Gastroesophageal sphincter (tissue), 4 donors: ENCODE data around the gene CGNL1. TPM values are rescaled to one million over a fixed set of nuclear protein-coding genes. Genes with fewer than 3 reads are reported as not detected.

Source experiments
- ATAC-seq: fragments of 150-250 bp; one replicate; pipeline ENCODE4 v1.9.1; 2016; ENCODE audit warnings: mild to moderate bottlenecking, moderate library complexity
- H3K27ac ChIP-seq, 4 donors: fragments of 200-600 bp; sonication (generic) in 3 of 4; 1 replicate in 3 of 4; 2 replicates in 1 of 4; pipeline ENCODE4 v1.5.1; 2016 to 2019
- H3K27me3 ChIP-seq: fragments of 200-600 bp; sonication (generic); one replicate; pipeline ENCODE4 v1.5.1; 2019
- H3K36me3 ChIP-seq, 2 donors: fragments of 200-600 bp; sonication (generic); one replicate each; pipeline ENCODE4 v1.5.1; 2019; ENCODE audit warnings: control low read depth in 1 of 2
- H3K4me1 ChIP-seq, 3 donors: fragments of 200-600 bp; sonication (generic); 1 replicate in 2 of 3; 2 replicates in 1 of 3; pipeline ENCODE4 v1.5.1; 2016 to 2019; ENCODE audit warnings: control low read depth in 2 of 3
- H3K4me3 ChIP-seq, 2 donors: fragments of 200-600 bp; sonication (generic); one replicate each; pipeline ENCODE4 v1.5.1; 2019; ENCODE audit warnings: mild to moderate bottlenecking in 1 of 2, moderate library complexity in 1 of 2
- H3K9me3 ChIP-seq, 3 donors: fragments of 200-600 bp; sonication (generic); one replicate each; pipeline ENCODE4 v1.5.1; 2017 to 2019; ENCODE audit warnings: control low read depth in 2 of 3
- CTCF ChIP-seq, 4 experiments: fragments of 200-600 bp in 2 of 4; fragments of 450-650 bp in 2 of 4; sonication (generic) in 1 of 4; IDR thresholded peaks; one replicate each; pipeline ENCODE4 v1.5.1; 2017 to 2019; ENCODE audit warnings: antibody characterized with exemption in 4 of 4, mild to moderate bottlenecking in 2 of 4, moderate library complexity in 2 of 4
- EP300 ChIP-seq: sonication (generic); formaldehyde crosslinking; IDR thresholded peaks from one replicate; pipeline ENCODE4 v1.6.1; 2017; ENCODE audit warnings: antibody characterized with exemption, mild to moderate bottlenecking
- POLR2A ChIP-seq, 2 donors: fragments of 450-650 bp; IDR thresholded peaks; one replicate each; pipeline ENCODE4 v1.6.1; 2017; ENCODE audit warnings: antibody characterized with exemption in 2 of 2, mild to moderate bottlenecking in 2 of 2, moderate library complexity in 1 of 2
- POLR2AphosphoS5 ChIP-seq: sonication (generic); formaldehyde crosslinking; IDR thresholded peaks from one replicate; pipeline ENCODE4 v1.6.1; 2017; ENCODE audit warnings: antibody characterized with exemption
- WGBS, 2 donors: methylation state at CpG; one replicate each; pipeline ENCODE4 v1.1.5; 2018; ENCODE audit warnings: low coverage in 1 of 2; 5-methylcytosine and 5-hydroxymethylcytosine counted together
- total RNA-seq, 4 donors: library from RNA; depleted of rRNA; stranded (reverse); fragments of >200 nt; gene quantifications; one replicate each; pipeline ENCODE4 v1.1.0, GENCODE V29; 2016

The CGNL1 gene
- total RNA-seq, 4 donors from 2014 or later = 8.5 to 36.4 (median 16.7) TPM

DNA sequence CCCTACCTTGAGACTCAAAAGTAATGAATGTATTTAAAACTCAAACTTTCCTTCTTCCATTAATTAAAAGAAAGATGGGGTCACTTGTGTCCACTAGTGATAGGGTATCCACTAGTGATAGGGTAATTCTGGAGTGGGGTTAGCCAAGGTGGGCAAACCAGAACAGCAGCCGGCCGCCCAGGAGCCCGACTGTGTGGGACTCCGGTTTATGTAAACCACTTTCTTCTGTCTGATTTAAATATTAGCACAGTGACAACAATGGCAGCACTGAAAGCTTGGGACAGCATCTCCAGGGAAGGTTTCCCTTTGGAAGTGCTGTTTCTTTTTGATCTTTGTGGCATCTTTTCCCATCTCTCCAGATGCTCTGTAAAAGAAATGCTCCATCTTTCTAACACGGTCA lies 216.1 kb downstream of the CGNL1 start:
- WGBS, 2 donors = 59 to 83% methylated on average over 4 to 5 of the region's 5 CpGs
- no peaks in the 10 kb centered on the region for H3K36me3 ChIP-seq
- H3K4me1 ChIP-seq = peaks cover 5 to 72% (median 10%) of the 10 kb centered on the region in 3 donors
- TF ChIP-seq POLR2AphosphoS5 = no peak
- TF ChIP-seq EP300 = no peak
- TF ChIP-seq CTCF (IDR thresholded peaks at IDR 0.05) = no peak
- TF ChIP-seq POLR2A (IDR thresholded peaks at IDR 0.05) = no peak
- no peak for ATAC-seq
- no peaks in the 10 kb centered on the region for H3K27me3 ChIP-seq
- H3K27ac ChIP-seq = peak overlapping the region; percentile 66 to 94 (median 91)
- H3K4me3 ChIP-seq = peak overlapping the region; percentile 56 to 75
- H3K9me3 ChIP-seq = no peaks in the 10 kb centered on the region

- WGBS, 2 donors = 83% methylated on average over 5 of the region's 5 CpGs; no CpG with 5 or more reads in 1 of the 2 donors
- H3K4me3 ChIP-seq = peak overlapping the region; percentile 56 to 75
- peak overlapping the region; percentile 66 to 94 (median 91) for H3K27ac ChIP-seq
Observed at GRCh38 chr15:57592836-57593420, 216.6 kb downstream of the CGNL1 start.

DNA sequence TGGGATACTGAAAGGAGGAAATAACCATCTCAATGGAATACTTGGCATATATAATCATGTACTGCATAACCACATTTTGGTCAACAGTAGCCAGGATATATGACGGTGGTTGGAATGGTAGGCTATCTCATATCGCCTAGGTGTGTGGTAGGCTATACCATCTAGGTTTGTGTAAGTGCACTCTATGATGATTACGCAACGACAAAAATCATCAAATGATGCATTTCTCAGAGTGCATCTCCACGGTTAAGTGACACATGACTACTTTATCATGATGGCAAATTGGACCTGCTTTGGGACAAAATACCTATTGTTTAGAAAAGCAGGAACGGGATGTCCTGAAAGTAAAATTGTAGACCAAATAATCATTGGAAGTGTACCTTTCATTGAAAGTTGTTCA lies 218.2 kb downstream of the CGNL1 start:
- ATAC-seq = no peak
- TF ChIP-seq EP300 (no peak), POLR2A (IDR thresholded peaks at IDR 0.05) (no peak), POLR2AphosphoS5 (no peak), CTCF (IDR thresholded peaks at IDR 0.05) (no peak)
- Histone ChIP-seq H3K4me3 (peak overlapping the region in 1 of 2 donors; percentile 75), H3K36me3 (no peaks in the 10 kb centered on the region), H3K4me1 (peaks cover 15 to 92% (median 16%) of the 10 kb centered on the region in 3 donors), H3K27ac (peak overlapping the region; percentile 66 to 94 (median 91)), H3K27me3 (no peaks in the 10 kb centered on the region), H3K9me3 (no peaks in the 10 kb centered on the region)
- WGBS, 2 donors = 88 to 92% methylated on average over 6 of the region's 6 CpGs

More at GRCh38 chr15:57592836-57593420, 216.6 kb downstream of the CGNL1 start:
- ATAC-seq = no peak
- H3K36me3 ChIP-seq = no peaks in the 10 kb centered on the region
- H3K27me3 ChIP-seq = no peaks in the 10 kb centered on the region
- H3K9me3 ChIP-seq = no peaks in the 10 kb centered on the region
- TF ChIP-seq POLR2A (IDR thresholded peaks at IDR 0.05) (no peak), CTCF (IDR thresholded peaks at IDR 0.05) (no peak)
- H3K4me1 ChIP-seq = peaks cover 8 to 77% (median 10%) of the 10 kb centered on the region in 3 donors

DNA sequence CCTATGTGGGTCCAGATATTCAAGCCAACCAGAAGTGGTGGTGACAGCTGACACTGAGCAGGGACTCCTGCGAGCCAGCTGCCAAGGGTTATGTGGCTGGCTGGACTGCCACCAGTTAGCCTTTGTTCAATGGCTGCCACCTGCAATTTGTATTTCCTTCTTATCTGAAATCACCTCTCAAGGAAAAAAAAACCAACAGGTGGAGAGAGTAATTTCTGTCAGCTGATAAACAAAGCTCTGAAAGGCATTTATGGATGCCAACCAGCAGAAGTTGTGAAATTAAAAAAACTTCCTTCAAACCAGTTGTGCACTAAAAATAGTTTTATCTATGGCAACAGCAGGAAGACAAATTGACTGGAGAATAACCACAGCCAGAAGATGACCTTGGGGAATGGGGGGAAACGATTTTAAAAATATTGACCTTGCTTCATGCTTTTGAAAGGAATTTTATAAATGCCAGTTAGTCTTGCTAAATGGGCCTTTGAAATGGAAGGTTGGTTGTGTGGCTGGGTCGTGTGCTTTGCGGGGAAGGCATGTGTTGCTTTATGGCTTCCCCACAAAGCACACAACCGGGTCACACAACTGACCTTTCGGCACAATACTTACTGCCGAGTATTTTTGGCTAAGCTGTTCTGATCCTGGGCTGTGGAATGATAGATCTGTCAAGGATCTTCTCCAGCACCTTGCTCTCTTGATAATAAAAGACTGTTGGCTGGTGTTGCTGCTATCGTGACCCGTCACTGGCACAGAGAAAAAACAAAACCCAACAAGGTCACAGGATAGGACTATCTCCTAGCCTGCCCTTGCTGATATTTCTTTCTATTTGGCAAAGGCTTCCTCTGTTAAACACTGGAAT lies 218.9 kb downstream of the CGNL1 start:
- Histone ChIP-seq H3K4me1 (peaks cover 15 to 92% (median 16%) of the 10 kb centered on the region in 3 donors), H3K27me3 (no peaks in the 10 kb centered on the region), H3K27ac (peak overlapping the region; percentile 66 to 94 (median 91)), H3K9me3 (no peaks in the 10 kb centered on the region), H3K36me3 (no peaks in the 10 kb centered on the region), H3K4me3 (no peak overlapping the region)
- WGBS, 2 donors = 31 to 56% methylated on average over 5 to 7 of the region's 9 CpGs
- TF ChIP-seq POLR2A (IDR thresholded peaks at IDR 0.05) = no peak
- peak; percentile 11 for TF ChIP-seq POLR2AphosphoS5
- ATAC-seq = no peak

DNA sequence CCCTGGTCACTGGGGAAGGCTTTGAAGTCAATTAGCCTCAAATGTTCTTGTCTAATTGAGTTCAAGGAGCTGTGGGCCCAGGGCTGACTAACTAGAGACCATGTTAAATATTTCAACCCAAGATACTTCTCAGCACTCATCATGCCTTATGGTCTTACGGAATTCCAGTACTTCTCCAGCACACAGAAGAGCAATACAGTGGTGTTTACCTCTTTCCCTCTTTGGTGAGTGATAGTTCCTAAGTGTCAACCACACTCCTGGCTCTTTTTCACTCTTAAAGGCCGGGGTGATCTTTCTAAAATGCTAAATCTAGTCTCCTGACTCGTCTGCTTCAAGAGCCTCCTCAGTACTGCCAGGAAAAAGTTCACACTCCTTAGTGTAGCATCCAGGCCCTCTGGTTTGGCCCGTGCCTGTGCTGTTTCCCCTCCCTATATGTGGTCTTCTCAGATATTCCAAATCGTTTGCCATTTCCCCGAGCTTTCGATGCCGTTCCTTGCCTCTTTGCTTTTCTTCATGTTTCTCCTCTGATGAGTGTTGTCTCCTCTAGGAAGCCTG lies 220.1 kb downstream of the CGNL1 start:
- no peaks in the 10 kb centered on the region for H3K36me3 ChIP-seq
- H3K4me1 ChIP-seq = peaks cover 15 to 91% (median 16%) of the 10 kb centered on the region in 3 donors
- peak overlapping the region; percentile 66 to 94 (median 91) for H3K27ac ChIP-seq
- H3K9me3 ChIP-seq = no peaks in the 10 kb centered on the region
- no peak for ATAC-seq
- WGBS, 2 donors = 45 to 74% methylated on average over 2 to 8 of the region's 8 CpGs
- H3K27me3 ChIP-seq = no peaks in the 10 kb centered on the region
- TF ChIP-seq POLR2A (IDR thresholded peaks at IDR 0.05) (no peak), EP300 (no peak), CTCF (IDR thresholded peaks at IDR 0.05) (no peak), POLR2AphosphoS5 (no peak)
- H3K4me3 ChIP-seq = no peak overlapping the region
